CD14-positive monocyte (primary cell): ENCODE results near the gene ACSF3. TPM values are rescaled to one million over a fixed set of nuclear protein-coding genes. Genes with fewer than 3 reads are reported as not detected.

ENCODE experiments used
- DNase-seq, 3 donors: peaks; one replicate each; pipeline ENCODE4 v3.0.0-alpha.2; 2011 to 2022
- H2AFZ ChIP-seq: 2 replicates; pipeline ENCODE4 v1.6.0; 2012; ENCODE audit warnings: mild to moderate bottlenecking, low read depth, low read length, inconsistent platforms; ENCODE audit not compliant: insufficient read depth, poor library complexity, severe bottlenecking
- H3K27ac ChIP-seq, 2 donors: 1 replicate in 1 of 2; 2 replicates in 1 of 2; pipeline ENCODE4 v1.5.1; 2012 to 2013; ENCODE audit warnings: low read length in 2 of 2, control low read depth in 1 of 2, inconsistent platforms in 1 of 2, low read depth in 1 of 2, mild to moderate bottlenecking in 1 of 2
- H3K27me3 ChIP-seq, 2 donors: one replicate each; pipeline versions ENCODE4 v1.6.0 to v1.6.1; 2011 to 2013; ENCODE audit warnings: low read length in 2 of 2; ENCODE audit not compliant: control insufficient read depth in 2 of 2, insufficient read depth in 2 of 2
- H3K36me3 ChIP-seq, 2 donors: replicated peaks in 1 of 2; 1 replicate in 1 of 2; 2 replicates in 1 of 2; pipeline versions ENCODE4 v1.5.1 to v1.6.1; 2012 to 2013; ENCODE audit warnings: low read length in 2 of 2, control low read depth in 1 of 2, inconsistent platforms in 1 of 2, mild to moderate bottlenecking in 1 of 2; ENCODE audit not compliant: insufficient read depth in 2 of 2, control insufficient read depth in 1 of 2
- H3K4me1 ChIP-seq, 2 donors: 1 replicate in 1 of 2; 2 replicates in 1 of 2; pipeline versions ENCODE4 v1.5.1 to v1.6.1; 2012 to 2013; ENCODE audit warnings: low read length in 2 of 2, control low read depth in 1 of 2, inconsistent platforms in 1 of 2, mild to moderate bottlenecking in 1 of 2, moderate library complexity in 1 of 2; ENCODE audit not compliant: insufficient read depth in 2 of 2, control insufficient read depth in 1 of 2
- H3K4me2 ChIP-seq: replicated peaks from 2 replicates; pipeline ENCODE3; 2012; ENCODE audit warnings: low read length, moderate library complexity, mild to moderate bottlenecking; ENCODE audit not compliant: poor library complexity, severe bottlenecking; ENCODE audit errors: extremely low read depth
- H3K4me3 ChIP-seq, 3 experiments: fragments of 200-600 bp in 1 of 3; sonication (generic) in 1 of 3; replicated peaks in 1 of 3; 1 replicate in 2 of 3; 2 replicates in 1 of 3; pipeline ENCODE4 v1.5.1; 2011 to 2013; ENCODE audit warnings: low read length in 3 of 3, mild to moderate bottlenecking in 3 of 3, control low read depth in 2 of 3, low read depth in 2 of 3, inconsistent platforms in 1 of 3, moderate library complexity in 1 of 3
- H3K79me2 ChIP-seq: 2 replicates; pipeline ENCODE4 v1.6.0; 2012; ENCODE audit warnings: mild to moderate bottlenecking, control low read depth, inconsistent platforms, low read length, moderate library complexity; ENCODE audit not compliant: insufficient read depth
- H3K9ac ChIP-seq: 2 replicates; pipeline ENCODE4 v1.6.0; 2017; ENCODE audit warnings: low read length, mild to moderate bottlenecking; ENCODE audit not compliant: insufficient read depth, poor library complexity, severe bottlenecking
- H3K9me3 ChIP-seq, 2 donors: replicated peaks in 1 of 2; 1 replicate in 1 of 2; 2 replicates in 1 of 2; pipeline versions ENCODE4 v1.5.1 to v1.6.1; 2012 to 2013; ENCODE audit warnings: low read length in 2 of 2, control low read depth in 1 of 2; ENCODE audit not compliant: control insufficient read depth in 1 of 2, insufficient read depth in 1 of 2
- H4K20me1 ChIP-seq: 2 replicates; pipeline ENCODE4 v1.6.0; 2012; ENCODE audit warnings: mild to moderate bottlenecking, low read length, control low read depth, moderate library complexity; ENCODE audit not compliant: insufficient read depth
- H3K27ac Mint-ChIP-seq, 7 donors: one replicate each; pipeline ENCODE4 v1.8.0; 2020; ENCODE audit warnings: mild to moderate bottlenecking in 7 of 7, mixed read lengths in 7 of 7, moderate library complexity in 6 of 7, inconsistent platforms in 2 of 7
- H3K27me3 Mint-ChIP-seq, 3 donors: one replicate each; pipeline ENCODE4 v1.8.0; 2021 to 2022; ENCODE audit warnings: low read depth in 3 of 3, mild to moderate bottlenecking in 3 of 3, mixed read lengths in 3 of 3, moderate library complexity in 3 of 3, inconsistent platforms in 1 of 3
- H3K36me3 Mint-ChIP-seq, 2 donors: one replicate each; pipeline ENCODE4 v1.8.0; 2020; ENCODE audit warnings: mixed read lengths in 2 of 2, inconsistent platforms in 1 of 2, mild to moderate bottlenecking in 1 of 2
- H3K4me1 Mint-ChIP-seq: one replicate; pipeline ENCODE4 v1.8.0; 2020; ENCODE audit warnings: mild to moderate bottlenecking, mixed read lengths
- H3K4me3 Mint-ChIP-seq, 2 donors: one replicate each; pipeline ENCODE4 v1.8.0; 2020; ENCODE audit warnings: mild to moderate bottlenecking in 2 of 2, mixed read lengths in 2 of 2, moderate library complexity in 1 of 2
- H3K9me3 Mint-ChIP-seq, 7 donors: one replicate each; pipeline ENCODE4 v1.8.0; 2020 to 2022; ENCODE audit warnings: mixed read lengths in 7 of 7, mild to moderate bottlenecking in 6 of 7, moderate library complexity in 6 of 7, inconsistent platforms in 2 of 7
- CTCF ChIP-seq: fragments of 200-600 bp; IDR thresholded peaks from one replicate; pipeline ENCODE4 v1.8.0; 2022; ENCODE audit warnings: antibody characterized with exemption, mild to moderate bottlenecking
- WGBS: methylation state at CpG from one replicate; pipeline ENCODE4 v1.1.5; 2013; ENCODE audit warnings: missing lambda C conversion rate; ENCODE audit not compliant: insufficient coverage; 5-methylcytosine and 5-hydroxymethylcytosine counted together
- intact Hi-C, 2 donors: fragments of 100-400 bp; cut with micrococcal nuclease; formaldehyde crosslinking; loops; one replicate each; pipeline versions ENCODE4 v1.15.0 to v1.15.1; 2023
- polyA plus RNA-seq, 3 donors: library from polyadenylated mRNA; depleted of rRNA in 1 of 3; unstranded in 2 of 3; stranded (reverse) in 1 of 3; fragments of 300-500 nt in 2 of 3; fragments of >200 nt in 1 of 3; fragmentation: Illumina TruSeq in 2 of 3; gene quantifications; 1 replicate in 2 of 3; 2 replicates in 1 of 3; pipeline ENCODE4 v1.2.3, GENCODE V29; 2012 to 2021

The ACSF3 gene
- polyA plus RNA-seq, 3 donors, result 23.5 to 26.7 (median 26.4) TPM

- intact Hi-C loops, result loop anchor here in 1 of 2 donors (10.0 kb wide), 1 partner anchor 88 kb away; no protein-coding TSS in a partner anchor
- Mint-ChIP-seq H3K4me1 (peaks cover 8% of the 10 kb centered on the region), H3K27ac (peak overlapping the region in 2 of 7 donors; percentile 16 to 51), H3K4me3 (no peak overlapping the region), H3K9me3 (peaks cover 0 to 10% (median 4%) of the 10 kb centered on the region in 7 donors), H3K27me3 (peaks cover 0 to 2% (median 1%) of the 10 kb centered on the region in 3 donors), H3K36me3 (peaks cover 68 to 74% of the 10 kb centered on the region in 2 donors)
- H3K9me3 ChIP-seq, result no peaks in the 10 kb centered on the region
- no peak overlapping the region for H3K9ac ChIP-seq
- no peaks in the 10 kb centered on the region for H3K79me2 ChIP-seq
- peaks cover 62 to 96% of the 10 kb centered on the region in 2 donors for H3K36me3 ChIP-seq
- no peak for DNase-seq
- peaks cover 43% of the 10 kb centered on the region for H4K20me1 ChIP-seq
- 89% methylated on average over 13 of the region's 15 CpGs for WGBS
- no peak overlapping the region for H2AFZ ChIP-seq
- no peak overlapping the region for H3K27ac ChIP-seq
- H3K27me3 ChIP-seq, result no peaks in the 10 kb centered on the region
- no peak overlapping the region for H3K4me3 ChIP-seq
- no peak overlapping the region for H3K4me2 ChIP-seq
- H3K4me1 ChIP-seq, result peaks cover 0 to 6% of the 10 kb centered on the region in 2 donors
- TF ChIP-seq CTCF, result no peak
Measured at GRCh38 chr16:89106533-89107202, 13.0 kb downstream of the ACSF3 start.

- intact Hi-C loops, result loop anchor here in 1 of 2 donors (10.0 kb wide), 1 partner anchor 88 kb away; no protein-coding TSS in a partner anchor
- H3K36me3 ChIP-seq, result peaks cover 62 to 96% of the 10 kb centered on the region in 2 donors
- no peaks in the 10 kb centered on the region for H3K79me2 ChIP-seq
- H3K27ac ChIP-seq, result no peak overlapping the region
- H3K4me3 ChIP-seq, result no peak overlapping the region
- H3K9me3 ChIP-seq, result no peaks in the 10 kb centered on the region
- WGBS, result 97% methylated on average over 20 of the region's 20 CpGs
- H3K27me3 ChIP-seq, result no peaks in the 10 kb centered on the region
- peaks cover 3% of the 10 kb centered on the region for H3K4me1 Mint-ChIP-seq
- no peak overlapping the region for H3K4me3 Mint-ChIP-seq
- no peak for DNase-seq
- H3K27me3 Mint-ChIP-seq, result peaks cover 0 to 2% (median 1%) of the 10 kb centered on the region in 3 donors
- no peak overlapping the region for H3K4me2 ChIP-seq
- H3K4me1 ChIP-seq, result peaks cover 0 to under 1% of the 10 kb centered on the region in 2 donors
- peaks cover 38% of the 10 kb centered on the region for H4K20me1 ChIP-seq
- peaks cover 0 to 10% (median 4%) of the 10 kb centered on the region in 7 donors for H3K9me3 Mint-ChIP-seq
- no peak overlapping the region for H3K27ac Mint-ChIP-seq
- H3K36me3 Mint-ChIP-seq, result peaks cover 64 to 69% of the 10 kb centered on the region in 2 donors
- H3K9ac ChIP-seq, result no peak overlapping the region
- no peak overlapping the region for H2AFZ ChIP-seq
- no peak for TF ChIP-seq CTCF
Measured at GRCh38 chr16:89107203-89107582, 13.5 kb downstream of the ACSF3 start.
